Measurements from ENCODE around the gene IL22RA1. TPM values are rescaled to one million over a fixed set of nuclear protein-coding genes. Genes with fewer than 3 reads are reported as not detected.

Gene IL22RA1, protein sequence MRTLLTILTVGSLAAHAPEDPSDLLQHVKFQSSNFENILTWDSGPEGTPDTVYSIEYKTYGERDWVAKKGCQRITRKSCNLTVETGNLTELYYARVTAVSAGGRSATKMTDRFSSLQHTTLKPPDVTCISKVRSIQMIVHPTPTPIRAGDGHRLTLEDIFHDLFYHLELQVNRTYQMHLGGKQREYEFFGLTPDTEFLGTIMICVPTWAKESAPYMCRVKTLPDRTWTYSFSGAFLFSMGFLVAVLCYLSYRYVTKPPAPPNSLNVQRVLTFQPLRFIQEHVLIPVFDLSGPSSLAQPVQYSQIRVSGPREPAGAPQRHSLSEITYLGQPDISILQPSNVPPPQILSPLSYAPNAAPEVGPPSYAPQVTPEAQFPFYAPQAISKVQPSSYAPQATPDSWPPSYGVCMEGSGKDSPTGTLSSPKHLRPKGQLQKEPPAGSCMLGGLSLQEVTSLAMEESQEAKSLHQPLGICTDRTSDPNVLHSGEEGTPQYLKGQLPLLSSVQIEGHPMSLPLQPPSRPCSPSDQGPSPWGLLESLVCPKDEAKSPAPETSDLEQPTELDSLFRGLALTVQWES
- total RNA-seq, result 10 to 100 TPM; 16.6 to 36.4 (median 27.8) TPM

DNA sequence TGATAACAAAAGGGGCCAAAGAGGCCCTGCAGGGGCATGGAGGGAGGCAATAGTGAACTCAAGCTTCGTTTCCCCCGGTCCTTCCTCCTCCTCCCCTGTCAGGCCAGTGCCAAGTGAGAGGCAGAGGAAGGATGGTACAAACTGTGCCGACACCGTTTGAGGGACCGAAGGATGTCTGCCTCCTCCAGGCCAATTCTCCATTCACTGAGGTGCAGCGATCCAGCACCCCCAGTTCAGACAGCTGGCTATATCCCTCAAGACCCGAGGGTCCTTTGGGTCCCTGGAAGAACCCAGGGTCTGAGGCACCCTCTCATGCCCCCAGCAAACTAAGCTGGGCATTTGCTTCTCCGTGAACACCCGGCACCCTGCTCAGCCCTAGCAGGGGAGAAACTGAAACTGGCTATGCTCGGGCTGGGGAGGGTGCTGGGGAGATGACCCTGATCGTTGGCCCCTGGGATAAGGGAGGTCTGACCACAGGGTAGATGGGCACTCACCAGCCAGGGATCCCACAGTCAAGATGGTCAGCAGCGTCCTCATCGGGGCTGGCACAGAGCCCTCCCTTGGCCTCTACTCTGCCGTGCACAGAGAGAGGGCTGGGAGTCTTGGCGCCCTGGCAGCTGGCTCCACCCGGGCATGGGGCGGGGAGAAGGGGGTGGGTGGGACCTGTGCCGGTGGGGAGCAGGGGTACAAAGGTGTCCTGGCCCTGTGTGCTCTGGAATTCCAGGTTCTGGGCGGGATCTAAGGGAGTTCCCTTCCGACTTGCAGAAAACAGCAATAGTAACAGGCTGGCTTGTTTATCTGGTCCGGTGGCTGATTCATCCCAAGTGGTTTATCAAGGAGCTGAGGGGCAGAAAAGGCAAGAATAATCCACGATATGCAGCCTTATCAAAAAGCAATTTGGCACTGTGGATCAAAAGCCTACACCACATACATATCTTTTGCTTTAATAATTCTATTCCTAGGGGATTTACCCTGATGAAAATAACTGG lies at the start of gene IL22RA1:
Gene IL22RA1 (minus strand): TSS at position 595 of the 989 bp plus-strand sequence. CDS start 58 bp downstream, at position 537.
- Histone ChIP-seq H3K4me3 (peak within 1 kb of the TSS; percentile 44), H3K36me3 (no peaks in the 10 kb centered on the region), H3K27ac (peak within 1 kb of the TSS; percentile 55), H3K27me3 (no peaks in the 10 kb centered on the region), H3K4me1 (peaks cover 19% of the 10 kb centered on the region), H3K9me3 (no peaks in the 10 kb centered on the region)
- TF ChIP-seq EP300 (IDR thresholded peaks at IDR 0.05) (no peak), POLR2AphosphoS5 (IDR thresholded peaks at IDR 0.05) (no peak)
- TF ChIP-seq, protein P1, sequence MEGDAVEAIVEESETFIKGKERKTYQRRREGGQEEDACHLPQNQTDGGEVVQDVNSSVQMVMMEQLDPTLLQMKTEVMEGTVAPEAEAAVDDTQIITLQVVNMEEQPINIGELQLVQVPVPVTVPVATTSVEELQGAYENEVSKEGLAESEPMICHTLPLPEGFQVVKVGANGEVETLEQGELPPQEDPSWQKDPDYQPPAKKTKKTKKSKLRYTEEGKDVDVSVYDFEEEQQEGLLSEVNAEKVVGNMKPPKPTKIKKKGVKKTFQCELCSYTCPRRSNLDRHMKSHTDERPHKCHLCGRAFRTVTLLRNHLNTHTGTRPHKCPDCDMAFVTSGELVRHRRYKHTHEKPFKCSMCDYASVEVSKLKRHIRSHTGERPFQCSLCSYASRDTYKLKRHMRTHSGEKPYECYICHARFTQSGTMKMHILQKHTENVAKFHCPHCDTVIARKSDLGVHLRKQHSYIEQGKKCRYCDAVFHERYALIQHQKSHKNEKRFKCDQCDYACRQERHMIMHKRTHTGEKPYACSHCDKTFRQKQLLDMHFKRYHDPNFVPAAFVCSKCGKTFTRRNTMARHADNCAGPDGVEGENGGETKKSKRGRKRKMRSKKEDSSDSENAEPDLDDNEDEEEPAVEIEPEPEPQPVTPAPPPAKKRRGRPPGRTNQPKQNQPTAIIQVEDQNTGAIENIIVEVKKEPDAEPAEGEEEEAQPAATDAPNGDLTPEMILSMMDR (IDR thresholded peaks at IDR 0.05), result no peak
- no peak for DNase-seq (ENCODE audit: low spot score in 2 of 2)
- WGBS, result 31% methylated on average over 10 of the region's 22 CpGs

- peaks cover 4% of the 10 kb centered on the region for H3K27me3 ChIP-seq
- H3K4me1 ChIP-seq, result peaks cover 36% of the 10 kb centered on the region
- DNase-seq (ENCODE audit: low spot score in 2 of 2), result peak in 1 of 2 donors; percentile 2
- no peak overlapping the region for H3K27ac ChIP-seq
- TF ChIP-seq, protein P1 (IDR thresholded peaks at IDR 0.05), result no peak
- TF ChIP-seq POLR2A (IDR thresholded peaks at IDR 0.05) (no peak), EP300 (IDR thresholded peaks at IDR 0.05) (no peak), POLR2AphosphoS5 (IDR thresholded peaks at IDR 0.05) (no peak)
- H3K4me3 ChIP-seq, result no peak overlapping the region
- WGBS, result 74% methylated on average over 5 of the region's 5 CpGs
- no peaks in the 10 kb centered on the region for H3K9me3 ChIP-seq
- H3K36me3 ChIP-seq, result no peaks in the 10 kb centered on the region
These were observed 48.9 kb upstream of the IL22RA1 start for GRCh38 chr1:24191860-24192259.

GRCh38 chr1:24190983-24191461 lies 48.1 kb upstream of the IL22RA1 start:
- no peak overlapping the region for H3K27ac ChIP-seq
- H3K4me1 ChIP-seq, result peaks cover 43% of the 10 kb centered on the region
- WGBS, result 81% methylated on average over 3 of the region's 3 CpGs
- DNase-seq (ENCODE audit: low spot score in 2 of 2), result peak in 1 of 2 donors; percentile 11
- no peaks in the 10 kb centered on the region for H3K36me3 ChIP-seq
- TF ChIP-seq, protein P1 (IDR thresholded peaks at IDR 0.05), result no peak
- TF ChIP-seq POLR2A (IDR thresholded peaks at IDR 0.05) (no peak), POLR2AphosphoS5 (IDR thresholded peaks at IDR 0.05) (no peak), EP300 (IDR thresholded peaks at IDR 0.05) (no peak)
- H3K27me3 ChIP-seq, result peaks cover 10% of the 10 kb centered on the region
- H3K4me3 ChIP-seq, result no peak overlapping the region
- no peaks in the 10 kb centered on the region for H3K9me3 ChIP-seq

DNA sequence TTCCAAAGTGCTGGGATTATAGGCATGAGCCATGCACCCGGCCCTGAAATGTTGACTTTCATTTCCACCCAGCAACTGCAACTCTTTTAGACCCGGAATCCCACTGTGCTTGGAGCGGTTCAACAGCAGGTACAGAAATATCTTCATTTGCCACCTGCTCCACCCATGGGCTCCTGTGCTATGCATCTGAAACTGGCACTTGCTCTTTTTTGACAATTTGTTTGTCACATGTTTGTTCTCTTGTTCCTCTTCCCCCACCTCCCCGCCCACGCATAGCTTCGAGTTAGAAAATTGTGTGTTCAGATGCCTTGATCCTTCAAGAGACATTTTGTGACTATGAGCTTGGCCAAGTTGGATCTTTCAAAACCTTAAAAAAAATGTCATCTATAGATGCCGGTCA lies 46.6 kb upstream of the IL22RA1 start:
- H3K4me1 ChIP-seq, result peaks cover 41% of the 10 kb centered on the region
- TF ChIP-seq, protein P1 (IDR thresholded peaks at IDR 0.05), result no peak
- TF ChIP-seq POLR2A (IDR thresholded peaks at IDR 0.05) (no peak), POLR2AphosphoS5 (IDR thresholded peaks at IDR 0.05) (no peak), EP300 (IDR thresholded peaks at IDR 0.05) (no peak)
- WGBS, result 81% methylated on average over 7 of the region's 7 CpGs

More for the DNA sequence above, 46.6 kb upstream of the IL22RA1 start:
- H3K27ac ChIP-seq, result no peak overlapping the region
- no peak overlapping the region for H3K4me3 ChIP-seq
- H3K27me3 ChIP-seq, result peaks cover 10% of the 10 kb centered on the region
- DNase-seq (ENCODE audit: low spot score in 2 of 2), result peak in 1 of 2 donors; percentile 44
- no peaks in the 10 kb centered on the region for H3K9me3 ChIP-seq
- no peaks in the 10 kb centered on the region for H3K36me3 ChIP-seq
